SK-N-MC (cell line): ENCODE results near the gene LRRC53.

Experiments used
- EZH2 ChIP-seq: fragments of 200-600 bp; sonication (generic); IDR thresholded peaks from one replicate; pipeline ENCODE4 v1.6.1; 2017; ENCODE audit warnings: antibody characterized with exemption
- FOXP2 ChIP-seq: optimal IDR thresholded peaks from 2 replicates; pipeline ENCODE3; 2011; ENCODE audit warnings: mild to moderate bottlenecking, moderate library complexity; ENCODE audit not compliant: insufficient read depth; ENCODE audit errors: extremely low read length, control extremely low read depth
- POLR2AphosphoS5 ChIP-seq: IDR thresholded peaks from 2 replicates; pipeline ENCODE4 v1.6.1; 2012; ENCODE audit warnings: mild to moderate bottlenecking, low read depth, low read length, borderline replicate concordance

- TF ChIP-seq EZH2 (no peak), POLR2AphosphoS5 (no peak), FOXP2 (no peak)
Observed at GRCh38 chr1:74434321-74434720, 78.1 kb downstream of the LRRC53 start.
